ENCODE data around the gene PDPK1. TPM values are rescaled to one million over a fixed set of nuclear protein-coding genes. Genes with fewer than 3 reads are reported as not detected.

Gene PDPK1
- total and polyA plus RNA-seq, 9 donors: 14.6 to 53.2 (median 35.6) TPM

DNA sequence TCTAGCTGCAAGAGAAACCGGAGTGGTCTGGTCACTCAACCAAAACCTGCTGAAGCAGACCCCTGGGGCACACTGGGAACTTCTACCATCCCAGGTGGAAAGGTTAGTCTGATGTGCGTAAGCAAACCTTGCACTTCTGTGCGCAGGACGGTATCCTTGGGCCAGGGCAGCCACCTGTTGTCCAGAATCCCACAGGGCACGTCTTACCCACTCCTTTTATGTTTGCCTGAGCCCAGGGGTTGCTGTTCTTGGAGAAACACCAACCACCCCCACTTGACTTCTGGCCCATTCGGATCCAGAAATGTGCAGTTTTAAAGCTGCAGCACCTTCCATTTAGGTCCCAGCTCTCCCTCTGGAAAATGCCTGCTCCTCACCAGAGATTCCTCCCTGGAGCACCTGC lies 44.2 kb upstream of the PDPK1 start:
- H3K36me3 ChIP-seq: no peaks in the 10 kb centered on the region
- no peak overlapping the region for H3K27ac ChIP-seq
- intact Hi-C loops (cut with DNase I): no loop called here
- H3K27me3 ChIP-seq: no peaks in the 10 kb centered on the region
- 80 to 84% (median 81%) methylated on average over 6 of the region's 6 CpGs for WGBS, 3 donors
- H3K4me3 ChIP-seq: no peak overlapping the region
- TF ChIP-seq POLR2A (IDR thresholded peaks at IDR 0.05) (no peak), EP300 (IDR thresholded peaks at IDR 0.05) (no peak)
- TF ChIP-seq, protein P1, sequence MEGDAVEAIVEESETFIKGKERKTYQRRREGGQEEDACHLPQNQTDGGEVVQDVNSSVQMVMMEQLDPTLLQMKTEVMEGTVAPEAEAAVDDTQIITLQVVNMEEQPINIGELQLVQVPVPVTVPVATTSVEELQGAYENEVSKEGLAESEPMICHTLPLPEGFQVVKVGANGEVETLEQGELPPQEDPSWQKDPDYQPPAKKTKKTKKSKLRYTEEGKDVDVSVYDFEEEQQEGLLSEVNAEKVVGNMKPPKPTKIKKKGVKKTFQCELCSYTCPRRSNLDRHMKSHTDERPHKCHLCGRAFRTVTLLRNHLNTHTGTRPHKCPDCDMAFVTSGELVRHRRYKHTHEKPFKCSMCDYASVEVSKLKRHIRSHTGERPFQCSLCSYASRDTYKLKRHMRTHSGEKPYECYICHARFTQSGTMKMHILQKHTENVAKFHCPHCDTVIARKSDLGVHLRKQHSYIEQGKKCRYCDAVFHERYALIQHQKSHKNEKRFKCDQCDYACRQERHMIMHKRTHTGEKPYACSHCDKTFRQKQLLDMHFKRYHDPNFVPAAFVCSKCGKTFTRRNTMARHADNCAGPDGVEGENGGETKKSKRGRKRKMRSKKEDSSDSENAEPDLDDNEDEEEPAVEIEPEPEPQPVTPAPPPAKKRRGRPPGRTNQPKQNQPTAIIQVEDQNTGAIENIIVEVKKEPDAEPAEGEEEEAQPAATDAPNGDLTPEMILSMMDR (IDR thresholded peaks at IDR 0.05): no peak
- no peak for DNase-seq
- no peaks in the 10 kb centered on the region for H3K4me1 ChIP-seq (ENCODE audit: insufficient read depth)
- H3K9me3 ChIP-seq: no peaks in the 10 kb centered on the region

DNA sequence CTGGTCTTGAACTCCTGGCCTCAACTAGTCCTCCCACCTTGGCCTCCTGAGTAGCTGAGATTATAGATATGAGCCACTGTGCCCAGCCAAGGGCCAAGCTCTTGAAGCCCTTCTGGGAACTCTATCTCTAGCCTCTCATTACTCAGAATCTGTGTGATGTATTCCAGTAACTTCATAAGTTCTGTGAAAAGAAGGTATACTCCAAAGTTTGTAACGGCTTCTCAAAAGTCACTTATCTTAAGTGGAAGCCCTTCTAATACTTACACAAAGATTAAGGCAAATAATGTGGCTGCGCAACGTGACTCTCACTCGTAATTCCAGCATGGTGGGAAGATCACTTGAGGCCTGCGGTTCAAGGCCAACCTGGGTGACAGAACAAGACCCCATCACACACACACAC lies 43.2 kb upstream of the PDPK1 start:
- 80 to 87% (median 81%) methylated on average over 5 of the region's 5 CpGs for WGBS, 3 donors
- no peak overlapping the region for H3K4me3 ChIP-seq
- no peaks in the 10 kb centered on the region for H3K36me3 ChIP-seq
- H3K4me1 ChIP-seq (ENCODE audit: insufficient read depth): no peaks in the 10 kb centered on the region
- DNase-seq: no peak
- no peaks in the 10 kb centered on the region for H3K27me3 ChIP-seq
- no peaks in the 10 kb centered on the region for H3K9me3 ChIP-seq
- intact Hi-C loops (cut with DNase I): no loop called here
- no peak for TF ChIP-seq POLR2A (IDR thresholded peaks at IDR 0.05)
- TF ChIP-seq EP300 (IDR thresholded peaks at IDR 0.05): no peak
- TF ChIP-seq, protein P1 (IDR thresholded peaks at IDR 0.05): no peak
- H3K27ac ChIP-seq: no peak overlapping the region

DNA sequence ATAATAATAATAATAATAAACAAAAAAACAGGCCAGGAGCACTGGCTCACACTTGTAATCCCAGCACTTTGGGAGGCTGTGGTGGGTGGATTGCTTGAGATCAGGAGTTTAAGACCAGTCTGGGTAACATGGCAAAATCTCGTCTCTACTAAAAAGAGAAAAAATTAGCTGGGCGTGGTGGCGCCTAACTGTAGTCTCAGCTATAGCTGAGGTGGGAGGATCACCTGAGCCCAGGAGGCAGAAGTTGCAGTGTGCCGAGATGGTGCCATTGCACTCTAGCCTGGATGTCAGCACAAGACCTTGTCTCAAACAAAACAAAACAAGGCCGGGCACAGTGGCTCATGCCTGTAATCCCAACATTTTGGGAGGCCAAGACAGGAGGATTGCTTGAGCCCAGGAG lies 42.8 kb upstream of the PDPK1 start:
- Histone ChIP-seq H3K9me3 (no peaks in the 10 kb centered on the region), H3K27me3 (no peaks in the 10 kb centered on the region), H3K4me3 (no peak overlapping the region), H3K4me1 (ENCODE audit: insufficient read depth) (no peaks in the 10 kb centered on the region), H3K27ac (no peak overlapping the region), H3K36me3 (no peaks in the 10 kb centered on the region)
- intact Hi-C loops (cut with DNase I): no loop called here
- DNase-seq: no peak
- WGBS, 3 donors: 85 to 89% (median 86%) methylated on average over 5 of the region's 5 CpGs
- TF ChIP-seq, protein P1 (IDR thresholded peaks at IDR 0.05): no peak

DNA sequence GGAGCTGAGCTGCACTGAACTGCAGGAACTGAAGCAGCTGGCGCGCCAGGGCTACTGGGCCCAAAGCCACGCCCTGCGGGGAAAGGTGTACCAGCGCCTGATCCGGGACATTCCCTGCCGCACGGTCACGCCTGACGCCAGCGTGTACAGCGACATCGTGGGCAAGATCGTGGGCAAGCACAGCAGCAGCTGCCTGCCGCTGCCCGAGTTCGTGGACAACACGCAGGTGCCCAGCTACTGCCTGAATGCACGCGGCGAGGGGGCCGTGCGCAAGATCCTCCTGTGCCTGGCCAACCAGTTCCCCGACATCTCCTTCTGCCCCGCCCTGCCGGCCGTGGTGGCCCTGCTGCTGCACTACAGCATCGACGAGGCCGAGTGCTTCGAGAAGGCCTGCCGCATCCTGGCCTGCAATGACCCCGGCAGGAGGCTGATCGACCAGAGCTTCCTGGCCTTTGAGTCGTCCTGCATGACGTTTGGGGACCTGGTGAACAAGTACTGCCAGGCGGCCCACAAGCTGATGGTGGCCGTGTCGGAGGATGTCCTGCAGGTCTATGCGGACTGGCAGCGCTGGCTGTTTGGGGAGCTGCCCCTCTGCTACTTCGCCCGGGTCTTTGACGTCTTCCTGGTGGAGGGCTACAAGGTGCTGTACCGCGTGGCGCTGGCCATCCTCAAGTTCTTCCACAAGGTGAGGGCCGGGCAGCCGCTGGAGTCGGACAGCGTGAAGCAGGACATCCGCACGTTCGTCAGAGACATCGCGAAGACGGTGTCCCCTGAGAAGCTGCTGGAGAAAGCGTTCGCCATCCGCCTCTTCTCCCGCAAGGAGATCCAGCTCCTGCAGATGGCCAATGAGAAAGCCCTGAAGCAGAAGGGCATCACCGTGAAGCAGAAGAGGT lies 41.4 kb upstream of the PDPK1 start:
- Histone ChIP-seq H3K36me3 (no peaks in the 10 kb centered on the region), H3K4me3 (no peak overlapping the region)

More for the DNA sequence above, 41.4 kb upstream of the PDPK1 start:
- intact Hi-C loops (cut with DNase I): no loop called here
- Histone ChIP-seq H3K27me3 (no peaks in the 10 kb centered on the region), H3K27ac (no peak overlapping the region), H3K4me1 (ENCODE audit: insufficient read depth) (no peaks in the 10 kb centered on the region), H3K9me3 (no peaks in the 10 kb centered on the region)
- TF ChIP-seq POLR2A (IDR thresholded peaks at IDR 0.05) (no peak), EP300 (IDR thresholded peaks at IDR 0.05) (no peak)
- TF ChIP-seq, protein P1 (IDR thresholded peaks at IDR 0.05): no peak
- WGBS, 3 donors: 92 to 94% (median 93%) methylated on average over 62 of the region's 62 CpGs
- no peak for DNase-seq

Measured in ovary (tissue), 9 donors.